GM21619 (cell line): ENCODE results near the gene CEP41.

Experiments
- ATAC-seq: cut with Tn5 transposase; IDR thresholded peaks from one replicate; pipeline ENCODE4 v1.9.1; 2021; ENCODE audit not compliant: unreplicated experiment

CEP41 gene

DNA sequence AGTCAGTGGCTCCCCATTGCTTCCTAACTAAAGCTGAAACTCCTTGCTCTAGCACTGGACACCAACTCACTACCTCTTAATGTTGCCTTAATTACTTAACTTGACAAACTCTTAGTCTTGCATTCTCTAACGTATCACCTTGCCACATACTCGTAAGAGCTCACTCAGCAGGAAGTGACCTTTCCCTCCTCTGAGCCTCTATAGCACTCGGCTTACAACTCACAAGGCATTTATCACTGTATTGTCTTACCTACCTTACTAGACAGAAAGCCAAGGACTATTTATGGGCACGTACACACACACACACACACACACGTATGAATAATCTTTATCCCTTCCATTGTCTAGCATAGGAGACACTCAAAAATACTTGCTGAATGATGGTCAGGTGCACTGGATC lies 21.2 kb downstream of the CEP41 start:
- ATAC-seq, result no peak

GRCh38 chr7:130418306-130418705 lies 22.5 kb downstream of the CEP41 start:
- ATAC-seq, result no peak

DNA sequence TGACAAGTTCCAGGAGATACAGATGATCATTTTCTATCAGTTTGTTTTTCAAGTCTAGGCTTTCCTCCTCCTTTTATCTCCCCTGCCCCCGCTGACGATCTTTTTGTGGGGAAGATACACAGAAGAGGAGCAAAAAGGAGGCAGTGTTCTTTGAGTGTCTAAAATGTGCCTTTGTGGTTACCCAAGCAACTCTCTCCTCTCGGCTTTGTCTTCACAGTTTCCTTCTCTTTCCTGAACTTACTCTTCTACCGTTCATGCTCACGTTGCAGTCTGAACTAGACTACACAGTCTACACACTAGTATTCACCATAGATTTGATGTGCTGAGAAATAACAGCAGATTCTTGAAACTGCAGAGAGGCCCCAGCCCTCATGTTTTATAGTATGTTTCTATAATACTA lies 23.6 kb downstream of the CEP41 start:
- no peak for ATAC-seq

DNA sequence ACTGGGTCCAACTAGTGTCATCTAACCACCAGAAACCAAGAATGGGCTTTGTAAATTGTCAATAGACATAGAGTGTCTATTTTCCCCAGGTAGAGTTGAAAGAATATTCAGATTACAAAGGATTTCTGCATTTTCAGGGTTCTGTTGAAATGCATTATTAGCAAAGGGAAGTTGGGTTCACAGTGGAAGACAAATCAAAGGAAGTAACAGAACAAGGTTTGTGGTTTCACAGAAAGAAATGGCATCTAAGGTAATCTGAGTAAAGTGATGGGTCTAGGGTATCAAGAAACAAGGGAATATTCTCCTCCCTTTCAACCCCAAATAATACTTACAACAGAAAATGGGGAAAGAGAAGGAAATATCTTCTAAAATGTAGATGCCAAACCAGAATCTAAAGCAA lies 25.8 kb downstream of the CEP41 start:
- no peak for ATAC-seq

- ATAC-seq, result no peak
These were observed 27.6 kb downstream of the CEP41 start for GRCh38 chr7:130413201-130413600.

DNA sequence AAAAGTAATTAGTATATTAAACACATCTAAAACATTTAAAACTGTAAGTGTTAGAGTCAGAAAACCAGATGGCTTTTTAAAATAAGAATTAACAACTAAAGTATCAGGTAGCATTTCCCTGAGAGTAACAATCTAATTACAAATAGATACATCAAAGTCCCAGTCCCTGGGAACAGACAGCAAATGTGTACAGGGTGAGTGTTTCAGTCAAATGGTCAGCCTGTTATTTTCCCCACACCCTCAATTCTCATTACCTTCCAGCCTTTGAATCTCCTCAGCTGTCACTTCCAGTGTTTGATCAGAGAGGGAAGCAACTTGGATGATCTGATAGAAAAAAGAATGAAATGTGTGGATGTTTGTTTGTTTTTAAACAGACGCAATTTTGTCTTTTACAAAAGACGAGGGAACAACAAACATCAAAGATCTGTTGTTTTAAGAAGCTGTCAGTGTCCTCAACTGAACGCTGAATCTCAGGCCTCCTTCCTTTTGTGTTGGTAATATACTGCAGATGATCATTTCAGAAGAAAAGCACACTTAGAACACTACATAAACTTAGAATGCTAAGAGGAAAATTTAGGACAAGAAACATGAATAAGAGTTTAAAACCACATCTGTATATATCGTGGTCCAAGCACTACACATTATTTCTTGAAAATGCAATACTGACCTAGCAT lies 29.8 kb downstream of the CEP41 start:
- ATAC-seq, result no peak

GRCh38 chr7:130409712-130410072 lies 31.1 kb downstream of the CEP41 start:
- ATAC-seq, result no peak

GRCh38 chr7:130409067-130409711 lies 31.6 kb downstream of the CEP41 start:
- no peak for ATAC-seq

- ATAC-seq, result no peak
These were observed 35.8 kb downstream of the CEP41 start for GRCh38 chr7:130405003-130405402.

DNA sequence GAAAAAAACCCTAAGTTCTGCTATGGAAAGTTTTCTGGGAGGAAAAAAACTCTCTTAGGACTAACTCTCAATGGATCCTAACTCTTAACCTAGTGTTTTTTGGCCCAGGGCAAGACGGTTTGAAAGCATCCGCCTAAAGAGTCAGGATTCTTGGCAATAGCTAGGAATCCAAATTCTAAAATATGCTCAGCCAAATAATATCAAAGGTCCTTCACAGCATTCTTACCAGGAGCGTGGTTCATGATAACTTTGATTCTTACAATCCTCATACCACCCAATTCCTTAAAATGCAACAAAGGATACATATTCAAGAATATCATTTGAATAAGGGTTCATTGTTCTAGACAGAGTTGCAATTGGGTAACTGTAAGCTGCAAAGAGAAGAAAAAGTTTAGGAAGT lies 39.2 kb downstream of the CEP41 start:
- ATAC-seq, result no peak

GRCh38 chr7:130401101-130401500 lies 39.7 kb downstream of the CEP41 start:
- ATAC-seq, result no peak

DNA sequence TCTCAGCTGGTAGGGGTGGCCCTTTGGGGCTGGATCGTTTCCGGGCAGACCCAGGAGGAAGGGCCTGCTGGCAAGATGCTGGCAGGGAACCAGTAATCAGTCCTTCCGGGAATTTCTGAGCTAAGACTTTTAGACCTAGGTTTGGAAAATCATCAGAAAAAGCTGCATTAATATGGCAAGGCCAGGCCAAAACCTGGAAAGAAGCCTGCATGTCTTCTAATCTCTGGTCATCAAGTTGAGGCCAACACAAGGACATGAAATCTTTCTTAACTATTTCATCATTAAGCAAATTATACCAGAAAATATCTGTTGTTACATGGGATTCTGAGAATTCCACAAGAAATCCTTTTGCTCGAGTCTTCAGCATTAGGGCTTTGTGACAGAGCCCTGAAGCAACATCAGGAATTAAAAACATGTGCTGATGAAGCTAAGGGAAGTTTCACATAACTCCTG lies 40.7 kb downstream of the CEP41 start:
- no peak for ATAC-seq

GRCh38 chr7:130398526-130399090 lies 42.2 kb downstream of the CEP41 start:
- no peak for ATAC-seq

DNA sequence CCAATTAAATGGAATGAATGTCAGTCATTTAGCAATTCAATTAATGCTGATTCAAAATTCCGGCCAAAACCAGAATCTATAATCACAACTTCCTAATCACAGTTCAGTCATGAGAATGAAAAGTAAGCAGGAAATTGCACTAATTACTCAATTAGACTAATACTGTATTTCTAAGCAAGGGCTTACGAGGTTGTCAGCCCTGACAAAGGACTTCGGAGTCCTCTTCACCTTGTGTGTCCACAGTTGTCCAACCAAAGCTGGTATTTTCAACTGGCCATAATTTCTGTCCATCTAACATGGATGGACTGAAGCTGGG lies 43.1 kb downstream of the CEP41 start:
- ATAC-seq, result no peak

GRCh38 chr7:130397051-130397757 lies 43.6 kb downstream of the CEP41 start:
- ATAC-seq, result no peak

DNA sequence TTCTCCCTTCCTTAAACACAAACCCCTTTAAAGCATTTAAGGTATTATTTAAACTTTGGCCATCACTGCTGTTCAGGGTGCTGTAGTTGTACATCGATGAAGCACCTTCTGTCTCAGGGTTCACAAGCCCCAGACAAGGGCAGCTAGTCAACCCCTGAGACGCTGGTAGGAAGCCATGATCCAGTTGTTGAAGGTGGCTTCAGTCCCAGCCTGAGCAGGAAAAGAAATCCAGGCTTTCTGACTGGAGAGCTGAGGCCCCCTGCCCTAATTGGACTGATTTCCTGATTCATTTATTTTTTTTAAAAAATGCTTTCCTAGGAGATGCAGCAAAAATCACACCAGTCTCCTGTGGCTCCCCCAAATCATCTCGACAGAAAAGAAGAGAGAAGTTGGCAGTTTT lies 44.7 kb downstream of the CEP41 start:
- no peak for ATAC-seq

DNA sequence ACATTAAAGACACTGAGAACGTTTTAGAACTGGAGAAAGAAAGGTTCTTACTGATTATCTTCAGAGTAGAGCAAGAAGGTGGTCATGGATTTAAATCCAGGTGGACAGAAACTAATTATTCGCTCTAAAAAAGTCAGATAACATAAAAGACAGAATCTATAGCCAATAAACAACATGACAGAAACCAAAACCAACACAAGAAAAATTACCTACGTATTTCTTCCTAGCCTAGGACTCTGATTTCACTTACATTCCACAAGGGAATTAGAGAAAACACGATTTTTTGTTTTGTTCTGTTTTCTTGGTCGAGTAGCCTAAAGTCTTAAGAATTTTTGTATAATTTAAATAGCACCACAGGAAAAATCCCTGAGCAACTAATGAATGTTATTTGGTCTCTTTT lies 45.4 kb downstream of the CEP41 start:
- no peak for ATAC-seq

- ATAC-seq, result no peak
These were observed 46.2 kb downstream of the CEP41 start for GRCh38 chr7:130394421-130395195.

DNA sequence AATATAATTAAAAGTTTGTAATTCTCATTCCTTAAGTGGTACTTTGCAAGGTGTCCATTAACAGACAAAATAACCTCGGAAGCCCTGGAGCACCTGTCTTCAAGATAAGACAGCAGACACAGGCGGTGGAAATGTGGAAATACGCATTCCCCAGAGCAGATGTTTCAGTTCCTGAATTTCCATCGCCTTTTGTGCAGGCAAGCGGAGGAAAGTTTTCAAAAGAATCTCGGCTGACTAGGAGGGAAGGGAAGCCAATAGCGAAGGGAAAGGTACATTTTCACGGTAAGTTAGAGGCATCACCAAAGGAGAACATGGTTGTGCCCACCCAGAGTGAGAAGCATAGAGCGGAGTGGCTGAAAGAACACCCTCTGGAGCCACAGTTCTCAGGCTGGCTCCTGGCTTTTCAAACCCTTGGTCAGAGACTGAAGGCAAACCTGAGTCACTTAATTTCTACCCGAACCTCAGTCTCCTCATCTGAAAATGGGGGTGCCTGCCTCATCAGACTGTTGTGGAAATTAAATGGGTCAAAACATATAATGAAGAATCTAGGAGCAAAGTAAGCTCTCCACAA lies 46.9 kb downstream of the CEP41 start:
- ATAC-seq, result no peak

DNA sequence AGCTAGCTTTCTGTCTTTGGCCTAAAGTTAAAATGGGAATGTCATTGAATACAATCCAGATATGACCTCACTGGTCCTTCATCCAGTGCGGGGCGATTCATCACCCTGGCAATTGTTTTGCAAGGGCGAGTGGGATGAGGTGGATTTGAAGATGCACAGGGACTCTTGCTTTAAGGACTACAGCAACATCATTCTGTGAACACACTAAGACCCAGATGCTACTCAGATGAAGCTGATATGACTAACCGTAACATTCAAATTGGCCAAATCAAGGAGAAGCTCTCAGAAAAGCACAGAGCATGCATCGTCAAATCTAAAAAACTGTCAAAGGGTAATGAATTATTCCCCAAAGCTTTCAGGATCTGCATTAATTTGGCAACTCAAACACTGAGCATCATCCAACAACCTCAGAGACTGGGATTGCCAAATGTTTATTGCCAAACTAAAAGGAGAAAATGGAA lies 47.7 kb downstream of the CEP41 start:
- ATAC-seq, result no peak

DNA sequence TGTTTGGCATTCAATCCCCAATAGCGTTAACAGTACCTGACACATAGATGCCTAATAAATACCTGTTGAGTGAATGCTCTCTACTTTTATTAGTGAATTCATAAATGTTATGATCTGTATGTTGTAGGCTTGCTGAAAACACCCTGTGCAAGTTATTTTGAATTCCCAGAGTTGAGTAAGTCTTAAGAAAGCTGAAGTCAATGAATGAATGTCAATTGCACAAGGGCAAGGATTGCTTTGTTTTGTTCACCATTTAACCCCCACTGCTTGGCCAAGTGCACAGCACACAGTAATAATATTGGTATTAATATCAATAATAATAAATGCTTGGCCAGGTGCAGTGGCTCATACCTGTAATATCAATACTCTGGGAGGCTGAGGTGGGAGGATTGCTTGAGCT lies 50.3 kb downstream of the CEP41 start:
- ATAC-seq, result no peak
